Ascending aorta (tissue), 2 donors: ENCODE results near the gene HCAR1. TPM values are rescaled to one million over a fixed set of nuclear protein-coding genes. Genes with fewer than 3 reads are reported as not detected.
"Not testable (repeated sequence)": the region's sequence is repeated elsewhere in the genome, so short reads cannot be mapped to it uniquely, and the experiment has no call there.

ENCODE experiments used
- DNase-seq, 2 donors: peaks; one replicate each; pipeline ENCODE4 v3.0.0-alpha.2; 2019; ENCODE audit warnings: low spot score in 2 of 2
- H3K27ac ChIP-seq, 2 donors: fragments of 200-600 bp; sonication (generic); one replicate each; pipeline ENCODE4 v1.5.1; 2016 to 2017; ENCODE audit warnings: mild to moderate bottlenecking in 1 of 2
- H3K27me3 ChIP-seq: fragments of 200-600 bp; sonication (generic); one replicate; pipeline ENCODE4 v1.5.1; 2017
- H3K36me3 ChIP-seq, 2 donors: fragments of 200-600 bp; sonication (generic); one replicate each; pipeline ENCODE4 v1.5.1; 2016
- H3K4me1 ChIP-seq, 2 donors: fragments of 200-600 bp; sonication (generic); one replicate each; pipeline ENCODE4 v1.5.1; 2016 to 2017; ENCODE audit warnings: mild to moderate bottlenecking in 1 of 2
- H3K4me3 ChIP-seq, 2 donors: fragments of 200-600 bp; sonication (generic); one replicate each; pipeline ENCODE4 v1.5.1; 2016 to 2017; ENCODE audit warnings: mild to moderate bottlenecking in 1 of 2
- H3K9me3 ChIP-seq, 2 donors: fragments of 200-600 bp; sonication (generic); one replicate each; pipeline ENCODE4 v1.5.1; 2016
- intact Hi-C: fragments of 100-400 bp; cut with DNase I; formaldehyde crosslinking; loops from one replicate; pipeline ENCODE4 v1.15.1; 2023
- total RNA-seq: library from RNA; depleted of rRNA; stranded (reverse); fragments of >200 nt; gene quantifications from one replicate; pipeline ENCODE4 v1.1.0, GENCODE V29; 2016
- TF ChIP-seq, protein P1 (sequence below), 3 experiments: fragments of 200-600 bp in 2 of 3; fragments of 450-650 bp in 1 of 3; sonication (generic) in 2 of 3; IDR thresholded peaks; one replicate each; pipeline ENCODE4 v1.5.1; 2016 to 2019; ENCODE audit warnings: antibody characterized with exemption in 3 of 3, mild to moderate bottlenecking in 1 of 3, moderate library complexity in 1 of 3

The HCAR1 gene
- total RNA-seq, 1 donor from 2014 or later: not detected

DNA sequence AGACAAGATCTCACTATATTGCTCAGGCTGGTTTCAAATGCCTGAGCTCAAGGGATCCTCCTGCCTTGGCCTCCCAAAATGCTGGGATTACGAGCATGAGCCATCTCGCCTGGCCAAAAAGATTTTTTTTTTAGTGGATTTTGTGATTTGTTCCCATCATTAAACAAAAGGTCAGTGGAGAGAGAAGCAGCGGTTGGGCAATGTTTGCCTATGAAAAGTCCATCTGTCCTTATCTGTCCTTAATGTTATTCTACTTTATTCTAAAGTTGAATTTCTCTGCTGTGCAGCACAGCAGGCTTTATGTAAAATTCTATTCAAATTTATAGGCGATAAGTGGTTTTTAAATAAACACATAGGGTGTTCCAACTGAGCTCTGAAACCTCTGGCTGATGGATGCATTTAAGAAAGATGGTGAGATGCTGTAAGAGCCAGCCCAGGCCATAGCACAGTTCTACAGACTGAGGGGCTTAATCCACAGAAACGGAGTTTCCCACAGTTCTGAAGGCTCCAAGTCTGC lies 46.3 kb downstream of the HCAR1 start:
- intact Hi-C loops: no loop called here
- Histone ChIP-seq H3K36me3 (no peaks in the 10 kb centered on the region), H3K4me3 (no peak overlapping the region), H3K4me1 (no peaks in the 10 kb centered on the region), H3K9me3 (no peaks in the 10 kb centered on the region), H3K27me3 (no peaks in the 10 kb centered on the region), H3K27ac (no peak overlapping the region)
- no peak for DNase-seq
- TF ChIP-seq, protein P1, sequence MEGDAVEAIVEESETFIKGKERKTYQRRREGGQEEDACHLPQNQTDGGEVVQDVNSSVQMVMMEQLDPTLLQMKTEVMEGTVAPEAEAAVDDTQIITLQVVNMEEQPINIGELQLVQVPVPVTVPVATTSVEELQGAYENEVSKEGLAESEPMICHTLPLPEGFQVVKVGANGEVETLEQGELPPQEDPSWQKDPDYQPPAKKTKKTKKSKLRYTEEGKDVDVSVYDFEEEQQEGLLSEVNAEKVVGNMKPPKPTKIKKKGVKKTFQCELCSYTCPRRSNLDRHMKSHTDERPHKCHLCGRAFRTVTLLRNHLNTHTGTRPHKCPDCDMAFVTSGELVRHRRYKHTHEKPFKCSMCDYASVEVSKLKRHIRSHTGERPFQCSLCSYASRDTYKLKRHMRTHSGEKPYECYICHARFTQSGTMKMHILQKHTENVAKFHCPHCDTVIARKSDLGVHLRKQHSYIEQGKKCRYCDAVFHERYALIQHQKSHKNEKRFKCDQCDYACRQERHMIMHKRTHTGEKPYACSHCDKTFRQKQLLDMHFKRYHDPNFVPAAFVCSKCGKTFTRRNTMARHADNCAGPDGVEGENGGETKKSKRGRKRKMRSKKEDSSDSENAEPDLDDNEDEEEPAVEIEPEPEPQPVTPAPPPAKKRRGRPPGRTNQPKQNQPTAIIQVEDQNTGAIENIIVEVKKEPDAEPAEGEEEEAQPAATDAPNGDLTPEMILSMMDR (IDR thresholded peaks at IDR 0.05): no peak

DNA sequence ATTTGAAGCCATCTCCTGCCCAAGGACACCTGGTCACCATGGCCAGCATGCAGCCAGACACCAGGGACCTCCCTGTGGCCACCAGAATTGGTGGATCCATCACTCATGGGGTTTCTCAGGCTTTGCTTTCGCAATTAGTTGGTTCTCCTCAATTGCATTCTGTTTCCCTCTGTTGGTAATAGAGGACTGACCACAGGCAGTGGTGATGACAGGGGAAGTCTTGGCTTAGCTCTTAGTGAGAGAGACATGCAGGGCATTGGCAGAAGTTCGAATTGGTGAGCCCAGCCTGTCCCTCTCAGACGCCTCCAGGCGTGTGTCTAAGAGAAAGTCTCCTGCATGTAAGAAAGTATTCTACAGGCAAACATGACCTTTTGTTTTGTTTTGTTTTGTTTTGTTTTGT lies 48.8 kb downstream of the HCAR1 start:
- no peaks in the 10 kb centered on the region for H3K9me3 ChIP-seq
- no peak overlapping the region for H3K4me3 ChIP-seq
- H3K36me3 ChIP-seq: no peaks in the 10 kb centered on the region
- no peak overlapping the region for H3K27ac ChIP-seq
- TF ChIP-seq, protein P1 (IDR thresholded peaks at IDR 0.05): no peak
- H3K27me3 ChIP-seq: no peaks in the 10 kb centered on the region
- no peak for DNase-seq
- intact Hi-C loops: no loop called here
- H3K4me1 ChIP-seq: no peaks in the 10 kb centered on the region

DNA sequence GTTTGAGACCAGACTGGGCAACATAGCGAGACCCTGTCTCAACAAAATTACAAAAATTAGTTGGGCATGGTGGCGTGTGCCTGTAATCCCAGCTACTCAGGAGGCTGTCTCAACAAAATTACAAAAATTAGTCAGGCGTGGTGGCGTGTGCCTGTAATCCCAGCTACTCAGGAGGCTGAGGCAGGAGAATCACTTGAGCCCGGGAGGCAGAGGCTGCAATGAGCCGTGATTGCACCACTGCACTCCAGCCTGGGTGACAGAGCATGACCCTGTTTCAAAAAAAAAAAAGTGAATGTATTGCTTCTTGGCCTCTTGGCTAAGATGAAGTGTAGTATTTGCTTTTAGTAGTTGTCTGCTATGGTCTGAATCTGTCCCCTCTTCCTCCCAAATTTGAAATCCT lies 49.7 kb downstream of the HCAR1 start:
- H3K4me1 ChIP-seq, H3K9me3 ChIP-seq, DNase-seq, intact Hi-C loops, H3K36me3 ChIP-seq, H3K27ac ChIP-seq, H3K27me3 ChIP-seq, H3K4me3 ChIP-seq: not testable (repeated sequence)

DNA sequence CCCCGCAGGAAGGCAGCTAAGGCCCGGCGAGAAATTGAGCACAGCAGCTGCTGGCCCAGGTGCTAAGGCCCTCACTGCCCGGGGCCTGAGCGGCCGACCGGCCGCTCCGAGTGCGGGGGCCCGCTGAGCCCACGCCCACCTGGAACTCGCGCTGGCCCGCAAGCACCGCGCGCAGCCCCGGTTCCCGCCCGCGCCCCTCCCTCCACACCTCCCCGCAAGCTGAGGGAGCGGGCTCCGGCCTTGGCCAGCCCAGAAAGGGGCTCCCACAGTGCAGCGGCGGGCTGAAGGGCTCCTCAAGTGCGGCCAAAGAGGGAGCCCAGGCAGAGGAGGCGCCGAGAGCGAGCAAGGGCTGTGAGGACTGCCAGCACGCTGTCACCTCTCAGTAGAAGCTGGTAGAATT lies 53.9 kb downstream of the HCAR1 start:
- DNase-seq, H3K27ac ChIP-seq, intact Hi-C loops, H3K36me3 ChIP-seq, H3K4me1 ChIP-seq, H3K27me3 ChIP-seq, H3K9me3 ChIP-seq, H3K4me3 ChIP-seq: not testable (repeated sequence)

Other genes starting within 250 kb of the HCAR1 start
- gene ZCCHC8, start 229.9 kb downstream of the HCAR1 start, total RNA-seq: 6.4 TPM
- gene RSRC2, start 203.9 kb downstream of the HCAR1 start, total RNA-seq: 44.8 TPM
- 10.5 TPM for gene KNTC1, start 203.6 kb downstream of the HCAR1 start, total RNA-seq
- gene HCAR2, start 27.5 kb downstream of the HCAR1 start, total RNA-seq: 3.9 TPM
- gene HCAR3, start 14.0 kb downstream of the HCAR1 start, total RNA-seq: not detected
- 12.2 TPM for gene DENR, start 22.0 kb upstream of the HCAR1 start, total RNA-seq
- gene CCDC62, start 43.7 kb upstream of the HCAR1 start, total RNA-seq: not detected
- 98.7 TPM for gene HIP1R, start 104.6 kb upstream of the HCAR1 start, total RNA-seq
- 31.8 TPM for gene VPS37B, start 165.3 kb upstream of the HCAR1 start, total RNA-seq
- gene ABCB9, start 235.6 kb upstream of the HCAR1 start, total RNA-seq: 19.6 TPM
- gene OGFOD2, start 244.4 kb upstream of the HCAR1 start, total RNA-seq: 19.6 TPM
- gene ARL6IP4, start 249.8 kb upstream of the HCAR1 start, total RNA-seq: 197 TPM